Activated CD8-positive, alpha-beta memory T cell treated with anti-CD3 and anti-CD28 coated beads, Interleukin-2, amount 50 U/mL, for 1 hour (primary cell): Measurements from ENCODE around the gene NRXN2.

Experiments used
- DNase-seq: peaks from one replicate; pipeline ENCODE4 v3.0.0-alpha.2; 2020; ENCODE audit errors: extremely low read depth

Gene NRXN2

GRCh38 chr11:64698427-64698826 is 24.6 kb downstream of the NRXN2 start:
- DNase-seq, result no peak

- DNase-seq, result no peak
Measured at GRCh38 chr11:64697663-64698375, 25.2 kb downstream of the NRXN2 start.

- no peak for DNase-seq
Measured at GRCh38 chr11:64696045-64696444, 27.0 kb downstream of the NRXN2 start.

GRCh38 chr11:64695548-64695947 is 27.4 kb downstream of the NRXN2 start:
- DNase-seq, result no peak

- no peak for DNase-seq
Measured at GRCh38 chr11:64694821-64695365, 28.1 kb downstream of the NRXN2 start.

DNA sequence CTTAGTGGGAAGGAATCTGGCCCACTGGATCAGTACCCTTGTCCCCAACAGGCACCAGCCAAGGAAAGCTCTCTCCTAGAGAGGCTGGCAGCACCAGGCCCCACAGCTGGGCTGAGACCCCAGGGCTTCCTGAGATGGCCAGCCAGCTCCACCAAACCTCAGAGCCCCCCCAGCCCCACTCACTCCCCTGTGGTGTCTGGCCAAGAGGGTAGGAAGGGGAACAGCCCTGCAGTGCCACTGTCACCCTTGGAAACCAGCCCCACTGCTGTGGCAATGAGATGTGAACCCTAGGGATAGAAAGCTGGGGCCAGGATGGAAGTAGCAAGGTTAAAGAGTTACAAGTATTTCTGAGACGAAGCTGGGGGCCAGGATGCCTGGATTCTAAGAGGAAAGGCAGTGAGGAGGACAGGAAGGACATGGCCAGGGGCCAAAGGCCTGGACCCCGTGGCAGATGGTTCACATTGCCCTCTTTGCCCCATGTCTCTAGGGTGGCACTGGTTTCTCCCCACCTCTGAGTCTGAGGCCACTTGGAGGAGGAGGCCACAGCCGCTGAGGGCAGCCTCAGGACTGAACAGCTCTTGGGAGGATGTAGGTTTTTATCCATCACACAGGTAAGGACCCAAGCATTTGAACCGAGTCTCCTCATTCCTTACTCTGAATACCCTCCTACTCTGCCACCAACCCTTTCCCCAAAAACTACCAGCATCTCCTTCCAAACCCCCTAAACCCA is 28.8 kb downstream of the NRXN2 start:
- no peak for DNase-seq

DNA sequence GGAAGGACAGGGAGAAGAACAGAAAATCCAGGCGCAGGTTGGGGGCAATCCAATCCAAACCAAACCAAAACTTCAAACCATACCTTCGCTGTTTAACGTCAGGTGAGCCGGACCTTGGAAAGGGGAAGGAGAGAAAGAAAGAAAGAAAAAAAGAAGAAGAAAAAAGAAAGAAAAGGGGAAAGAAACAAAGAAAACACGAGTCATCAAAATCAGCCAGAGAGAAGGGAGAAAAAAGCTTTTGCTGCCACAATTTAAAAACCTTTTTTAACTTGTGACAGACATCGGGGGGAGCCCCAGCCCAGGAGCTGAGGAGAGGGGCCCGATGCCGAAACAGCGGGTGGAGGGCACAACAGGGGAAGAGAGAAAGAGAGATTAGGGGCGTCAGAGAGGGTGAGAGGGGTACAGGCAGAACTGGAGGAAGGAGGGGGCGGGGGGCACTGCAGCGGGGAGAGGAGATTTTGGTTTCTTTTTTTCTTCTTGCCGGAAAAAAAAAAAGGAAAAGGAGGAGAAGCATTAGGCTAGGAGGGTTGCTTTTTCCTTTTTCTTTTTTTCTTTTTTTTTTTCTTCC is 30.1 kb downstream of the NRXN2 start:
- DNase-seq, result no peak

DNA sequence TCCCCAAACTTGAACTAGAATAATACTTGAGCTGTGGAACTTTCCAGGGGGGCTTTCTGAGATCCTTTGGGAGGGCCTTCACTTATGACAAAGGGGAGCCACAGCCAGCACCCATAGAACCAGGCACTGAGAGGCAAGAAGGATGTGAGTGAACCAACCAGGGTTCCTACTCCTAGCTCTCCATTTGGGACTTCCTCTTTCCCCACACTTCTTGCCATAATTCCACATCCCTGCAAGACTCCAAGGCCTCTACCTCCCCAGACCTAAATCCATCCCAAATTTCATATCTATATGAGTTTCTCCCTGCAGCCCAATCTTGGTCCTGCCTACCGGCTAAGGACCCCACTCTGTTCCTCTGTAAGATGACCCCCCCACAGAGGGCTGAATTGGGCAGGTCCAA is 31.5 kb downstream of the NRXN2 start:
- DNase-seq, result no peak

- DNase-seq, result no peak
Measured at GRCh38 chr11:64690235-64690634, 32.8 kb downstream of the NRXN2 start.

DNA sequence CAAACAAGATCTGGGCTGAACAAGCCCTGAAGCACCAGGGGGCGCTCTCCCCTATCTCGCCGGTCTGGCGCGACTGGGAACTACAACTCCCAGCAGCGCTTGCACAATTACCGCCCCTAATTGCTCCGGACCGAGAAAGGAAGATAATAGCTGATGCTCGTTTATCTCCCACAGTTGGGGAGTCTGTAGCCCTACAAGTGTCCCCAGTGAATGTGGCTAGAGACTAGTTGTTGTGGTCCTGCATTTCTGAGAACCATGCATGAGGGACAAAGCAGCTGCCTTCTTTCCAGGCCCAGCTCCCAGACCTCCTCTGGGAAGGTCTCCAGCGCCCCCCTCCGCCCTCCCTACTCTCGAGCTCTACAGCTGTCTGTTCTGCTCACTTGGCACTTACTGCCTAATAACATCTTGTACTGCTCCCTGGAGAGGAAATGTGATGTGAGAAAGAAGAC is 34.4 kb downstream of the NRXN2 start:
- DNase-seq, result peak; percentile 75

DNA sequence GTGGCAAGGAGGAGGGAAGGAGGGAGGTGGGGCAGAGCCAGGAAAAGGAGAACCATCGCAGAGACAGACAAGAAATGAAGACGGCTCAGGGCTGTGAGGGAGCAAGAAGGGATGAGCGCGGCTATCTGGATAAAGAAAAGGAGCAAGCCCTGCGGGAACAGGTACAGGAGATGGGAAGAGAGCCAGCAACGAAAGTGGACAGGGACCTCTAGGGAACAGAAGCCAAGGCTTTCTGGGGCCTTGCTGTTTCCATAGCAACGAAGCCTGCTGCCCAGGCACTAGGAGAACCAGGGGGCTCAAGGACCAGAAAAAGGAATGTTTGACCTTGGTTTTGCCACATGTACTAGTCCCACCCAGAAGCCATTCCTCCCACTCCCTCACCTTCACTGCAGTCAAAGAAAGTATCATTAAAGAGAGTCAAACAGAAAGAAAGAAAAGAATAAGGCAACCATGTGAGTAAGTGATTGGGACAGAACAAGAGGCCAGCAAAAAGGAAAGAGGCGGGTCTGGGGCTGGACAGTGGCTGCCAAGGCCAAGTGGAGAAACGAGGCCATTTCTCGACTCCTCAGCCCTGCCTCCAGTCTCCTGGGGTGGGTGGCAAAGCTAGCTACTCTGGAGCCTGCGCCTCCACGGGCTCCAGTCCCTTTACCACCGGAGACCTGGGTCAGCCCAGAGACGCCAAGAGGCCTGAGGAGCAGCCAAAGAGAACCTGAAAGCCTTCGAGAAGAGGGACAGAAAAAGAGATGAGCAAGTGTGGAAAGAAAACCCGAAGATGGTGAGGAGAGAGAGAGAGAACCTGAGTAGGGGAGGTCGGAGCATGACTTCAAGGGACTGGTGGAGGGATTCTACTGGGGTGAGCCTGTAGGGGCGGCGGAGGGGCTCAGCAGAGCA is 35.1 kb downstream of the NRXN2 start:
- no peak for DNase-seq

DNA sequence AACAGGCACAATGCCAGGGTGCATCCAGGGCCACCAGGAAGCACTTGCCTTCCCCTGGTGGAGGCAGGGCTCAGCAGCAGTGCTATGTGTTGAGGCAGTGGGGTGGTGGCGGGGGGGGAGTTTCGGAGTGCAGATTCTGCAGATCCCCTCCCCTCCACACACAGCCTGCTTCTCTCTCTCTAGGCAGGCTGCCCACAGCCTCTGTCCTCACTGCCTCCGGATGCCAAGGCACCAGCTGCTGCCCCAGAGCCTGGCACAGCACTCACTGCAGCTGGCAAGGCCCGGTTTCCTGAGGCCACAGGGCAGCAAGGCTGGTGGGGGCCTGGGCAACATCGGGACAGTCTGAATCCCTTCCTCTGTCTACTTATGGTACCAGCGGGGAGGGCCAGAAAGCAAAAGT is 35.8 kb downstream of the NRXN2 start:
- DNase-seq, result no peak

- DNase-seq, result no peak
Measured at GRCh38 chr11:64686466-64687170, 36.4 kb downstream of the NRXN2 start.

GRCh38 chr11:64685536-64685935 is 37.5 kb downstream of the NRXN2 start:
- no peak for DNase-seq

- no peak for DNase-seq
Measured at GRCh38 chr11:64684357-64684756, 38.6 kb downstream of the NRXN2 start.

GRCh38 chr11:64681171-64681570 is 41.8 kb downstream of the NRXN2 start:
- DNase-seq, result no peak

- DNase-seq, result no peak
Measured at GRCh38 chr11:64679846-64680245, 43.2 kb downstream of the NRXN2 start.

- DNase-seq, result no peak
Measured at GRCh38 chr11:64677441-64678023, 45.5 kb downstream of the NRXN2 start.

DNA sequence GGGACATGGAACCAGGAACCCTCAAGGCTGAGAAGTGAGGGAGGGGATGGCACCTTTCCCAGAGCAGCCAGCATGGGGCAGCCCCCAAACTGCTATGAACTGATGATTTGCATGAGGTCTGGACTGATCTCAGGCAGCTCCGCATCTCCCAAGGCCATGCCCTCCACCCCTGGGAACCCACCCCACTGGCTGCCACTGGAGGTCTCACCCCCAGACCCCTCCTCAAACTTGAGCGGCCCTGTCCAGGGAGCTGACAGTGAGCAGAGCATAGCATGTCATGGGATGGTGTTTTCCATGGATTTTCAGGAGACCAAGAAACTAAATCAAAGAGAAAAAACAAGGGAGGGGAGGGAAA is 46.8 kb downstream of the NRXN2 start:
- DNase-seq, result no peak

GRCh38 chr11:64675450-64676260 is 47.3 kb downstream of the NRXN2 start:
- no peak for DNase-seq
